HepG2 (cell line): ENCODE results near the gene ITGB5. TPM values are rescaled to one million over a fixed set of nuclear protein-coding genes. Genes with fewer than 3 reads are reported as not detected.
A peak's percentile ranks its signal among the peaks of the same experiment; 100 is the strongest.

Experiments
- HINFP ChIP-seq: sonication (generic); formaldehyde crosslinking; IDR thresholded peaks from 2 replicates; pipeline ENCODE4 v1.4.0; 2020; ENCODE audit warnings: low read depth, mild to moderate bottlenecking, missing genetic modification reagents
- HMGA1 ChIP-seq: sonication (generic); formaldehyde crosslinking; conservative IDR thresholded peaks from 2 replicates; pipeline ENCODE4 v1.4.0; 2020; ENCODE audit warnings: missing genetic modification reagents
- IRF9 ChIP-seq: sonication (generic); formaldehyde crosslinking; IDR thresholded peaks from 2 replicates; pipeline ENCODE4 v1.8.0; 2022; ENCODE audit warnings: missing genetic modification reagents, mild to moderate bottlenecking, borderline replicate concordance
- KDM5B ChIP-seq: sonication (generic); formaldehyde crosslinking; IDR thresholded peaks from 2 replicates; pipeline ENCODE4 v1.4.0; 2020; ENCODE audit warnings: missing genetic modification reagents, mild to moderate bottlenecking, borderline replicate concordance
- KMT2B ChIP-seq: IDR thresholded peaks from 2 replicates; pipeline ENCODE4 v1.6.1; 2016; ENCODE audit warnings: missing genetic modification reagents, missing compliant biosample characterization
- MEIS2 ChIP-seq: sonication (generic); formaldehyde crosslinking; IDR thresholded peaks from 2 replicates; pipeline ENCODE4 v1.9.0; 2021; ENCODE audit warnings: mild to moderate bottlenecking, missing genetic modification reagents
- MYC ChIP-seq: sonication (generic); formaldehyde crosslinking; IDR thresholded peaks from 2 replicates; pipeline ENCODE4 v1.9.0; 2021; ENCODE audit warnings: missing genetic modification reagents, borderline replicate concordance
- NFATC3 ChIP-seq: sonication (generic); formaldehyde crosslinking; IDR thresholded peaks from 2 replicates; pipeline ENCODE4 v1.5.1; 2020; ENCODE audit warnings: mild to moderate bottlenecking, missing genetic modification reagents
- RAD21 ChIP-seq: fragments of 450-650 bp; formaldehyde crosslinking; IDR thresholded peaks from 2 replicates; pipeline ENCODE4 v1.5.0; 2020; ENCODE audit warnings: mild to moderate bottlenecking
- REPIN1 ChIP-seq: sonication (generic); formaldehyde crosslinking; IDR thresholded peaks from 2 replicates; pipeline ENCODE4 v1.8.0; 2022; ENCODE audit warnings: missing genetic modification reagents, low read depth, mild to moderate bottlenecking, borderline replicate concordance
- RORA ChIP-seq: sonication (generic); formaldehyde crosslinking; IDR thresholded peaks from 2 replicates; pipeline ENCODE4 v1.5.0; 2020; ENCODE audit warnings: mild to moderate bottlenecking, missing genetic modification reagents, moderate library complexity
- SPEN ChIP-seq: sonication (generic); formaldehyde crosslinking; IDR thresholded peaks from 2 replicates; pipeline ENCODE4 v1.5.1; 2020; ENCODE audit warnings: low read depth, mild to moderate bottlenecking, missing genetic modification reagents
- TEAD3 ChIP-seq: optimal IDR thresholded peaks from 2 replicates; pipeline ENCODE3; 2016; ENCODE audit warnings: borderline replicate concordance
- ZBTB33 ChIP-seq: sonication (generic); formaldehyde crosslinking; IDR thresholded peaks from 2 replicates; pipeline ENCODE4 v1.4.0; 2020; ENCODE audit warnings: missing genetic modification reagents
- ZFP91 ChIP-seq: sonication (generic); formaldehyde crosslinking; IDR thresholded peaks from 2 replicates; pipeline ENCODE4 v1.9.0; 2022; ENCODE audit warnings: missing genetic modification reagents, mild to moderate bottlenecking, borderline replicate concordance
- ZNF256 ChIP-seq: sonication (generic); formaldehyde crosslinking; conservative IDR thresholded peaks from 2 replicates; pipeline ENCODE4 v1.4.0; 2020; ENCODE audit warnings: missing genetic modification reagents
- ZNF350 ChIP-seq: sonication (generic); formaldehyde crosslinking; IDR thresholded peaks from 2 replicates; pipeline ENCODE4 v1.4.0; 2020; ENCODE audit warnings: mild to moderate bottlenecking, low read depth, missing genetic modification reagents, borderline replicate concordance
- ZNF557 ChIP-seq: sonication (generic); formaldehyde crosslinking; IDR thresholded peaks from 2 replicates; pipeline ENCODE4 v1.4.0; 2020; ENCODE audit warnings: missing genetic modification reagents
- ZNF687 ChIP-seq: sonication (generic); formaldehyde crosslinking; IDR thresholded peaks from 2 replicates; pipeline ENCODE4 v1.5.1; 2020; ENCODE audit warnings: mild to moderate bottlenecking, missing genetic modification reagents, moderate library complexity
- polyA plus RNA-seq, 8 experiments: library from polyadenylated mRNA; depleted of rRNA in 3 of 8; stranded (reverse) in 7 of 8; unstranded in 1 of 8; fragments of >200 nt; fragmentation: Illumina TruSeq in 4 of 8; extraction: Trizol in 4 of 8; gene quantifications; 2 replicates each; pipeline versions ENCODE4 v1.2.1 to v1.2.3, GENCODE V29; 2011 to 2016; ENCODE audit warnings: low read depth in 4 of 8, missing spikeins in 1 of 8, mixed read lengths in 1 of 8; ENCODE audit not compliant: insufficient read depth in 1 of 8
- total RNA-seq, 5 experiments: library from RNA; depleted of rRNA; stranded (reverse); fragments of >200 nt; fragmentation: Illumina TruSeq; extraction: Trizol; gene quantifications; 2 replicates each; pipeline ENCODE4 v1.2.3, GENCODE V29; 2016; ENCODE audit warnings: low read depth in 1 of 5

Gene ITGB5
- total and polyA plus RNA-seq, 2 of the 13 experiments (the other 11 are each of a cell fraction or from before 2014, with no cell fraction given) = 74.1 to 343 TPM

- TF ChIP-seq ZNF687 (peak; percentile 47), KDM5B (CRISPR knock-in tag) (peak; percentile 58; the same call in 1 of the 2 replicates), NFATC3 (CRISPR knock-in tag) (0 out of 2 replicates have a peak, but pooled peaks have one; percentile 45), SPEN (CRISPR knock-in tag) (0 out of 2 replicates have a peak, but pooled peaks have one; percentile 26), HMGA1 (CRISPR knock-in tag) (no peak), REPIN1 (CRISPR knock-in tag) (peak; percentile 46; the same call in 1 of the 2 replicates), ZBTB33 (CRISPR knock-in tag) (0 out of 2 replicates have a peak, but pooled peaks have one; percentile 21), MEIS2 (no peak), TEAD3 (CRISPR knock-in tag) (peak; percentile 66), IRF9 (CRISPR knock-in tag) (peak; percentile 40; the same call in 1 of the 2 replicates), HINFP (CRISPR knock-in tag) (no peak), ZNF256 (CRISPR knock-in tag) (no peak), KMT2B (CRISPR knock-in tag) (peak; percentile 61; the same call in 1 of the 2 replicates), RORA (no peak), ZFP91 (CRISPR knock-in tag) (peak; percentile 44; the same call in 1 of the 2 replicates), RAD21 (CRISPR knock-in tag) (peak; percentile 81), MYC (CRISPR knock-in tag) (no peak), ZNF557 (no peak), ZNF350 (CRISPR knock-in tag) (peak; percentile 26; the same call in 1 of the 2 replicates)
Observed at GRCh38 chr3:124761250-124761796, 125.8 kb downstream of the ITGB5 start (continued).
